Measurements from ENCODE around the gene ACCSL. TPM values are rescaled to one million over a fixed set of nuclear protein-coding genes. Genes with fewer than 3 reads are reported as not detected.

The ACCSL gene
- total RNA-seq, 2 donors from 2014 or later, result not detected

DNA sequence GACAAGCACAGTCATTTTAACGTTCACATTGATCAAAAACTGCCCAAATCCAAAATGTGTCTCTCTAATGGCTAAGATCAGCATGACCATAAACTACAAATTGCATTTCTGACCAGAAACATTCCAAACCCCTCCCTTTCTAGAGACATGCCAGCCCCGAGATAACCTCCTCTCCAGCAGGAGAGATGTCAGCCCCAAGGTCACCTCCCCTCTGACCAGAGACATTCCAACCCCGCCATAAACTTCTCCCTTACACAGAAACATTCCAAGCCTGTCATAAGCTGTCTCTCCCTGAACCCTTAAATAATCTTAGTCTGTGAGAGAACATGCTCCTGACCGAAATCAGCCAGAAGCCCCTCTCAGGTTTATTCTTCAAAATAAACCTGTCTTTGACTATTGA lies 41.1 kb downstream of the ACCSL start:
- no peak overlapping the region for H3K27ac Mint-ChIP-seq
- Histone ChIP-seq H3K27me3 (ENCODE audit: control insufficient read depth, insufficient read depth, low read length, poor library complexity, severe bottlenecking) (no peaks in the 10 kb centered on the region), H3K27ac (ENCODE audit: low read depth, low read length) (no peak overlapping the region), H3K4me3 (ENCODE audit: low read length) (no peak overlapping the region), H3K4me1 (ENCODE audit: control insufficient read depth, insufficient read depth, low read length) (no peaks in the 10 kb centered on the region), H3K9ac (ENCODE audit: extremely low read depth, low read length, poor library complexity, severe bottlenecking) (no peak overlapping the region), H3K36me3 (ENCODE audit: control insufficient read depth, insufficient read depth, low read length) (no peaks in the 10 kb centered on the region), H3K9me3 (ENCODE audit: control insufficient read depth, low read length) (peaks cover 21% of the 10 kb centered on the region)
- no peak for DNase-seq
- H3K4me3 Mint-ChIP-seq, result no peak overlapping the region
- H3K36me3 Mint-ChIP-seq (ENCODE audit: low read depth), result peaks cover 30% of the 10 kb centered on the region
- peaks cover 36% of the 10 kb centered on the region for H3K9me3 Mint-ChIP-seq
- peaks cover 13% of the 10 kb centered on the region for H3K27me3 Mint-ChIP-seq (ENCODE audit: insufficient read depth)
- TF ChIP-seq, protein P1, sequence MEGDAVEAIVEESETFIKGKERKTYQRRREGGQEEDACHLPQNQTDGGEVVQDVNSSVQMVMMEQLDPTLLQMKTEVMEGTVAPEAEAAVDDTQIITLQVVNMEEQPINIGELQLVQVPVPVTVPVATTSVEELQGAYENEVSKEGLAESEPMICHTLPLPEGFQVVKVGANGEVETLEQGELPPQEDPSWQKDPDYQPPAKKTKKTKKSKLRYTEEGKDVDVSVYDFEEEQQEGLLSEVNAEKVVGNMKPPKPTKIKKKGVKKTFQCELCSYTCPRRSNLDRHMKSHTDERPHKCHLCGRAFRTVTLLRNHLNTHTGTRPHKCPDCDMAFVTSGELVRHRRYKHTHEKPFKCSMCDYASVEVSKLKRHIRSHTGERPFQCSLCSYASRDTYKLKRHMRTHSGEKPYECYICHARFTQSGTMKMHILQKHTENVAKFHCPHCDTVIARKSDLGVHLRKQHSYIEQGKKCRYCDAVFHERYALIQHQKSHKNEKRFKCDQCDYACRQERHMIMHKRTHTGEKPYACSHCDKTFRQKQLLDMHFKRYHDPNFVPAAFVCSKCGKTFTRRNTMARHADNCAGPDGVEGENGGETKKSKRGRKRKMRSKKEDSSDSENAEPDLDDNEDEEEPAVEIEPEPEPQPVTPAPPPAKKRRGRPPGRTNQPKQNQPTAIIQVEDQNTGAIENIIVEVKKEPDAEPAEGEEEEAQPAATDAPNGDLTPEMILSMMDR (conservative IDR thresholded peaks at IDR 0.05), result no peak
- H3K4me1 Mint-ChIP-seq, result no peaks in the 10 kb centered on the region
- 79 to 96% methylated on average over 2 to 4 of the region's 4 CpGs for WGBS, 2 experiments (ENCODE audit: insufficient coverage in 1 of 2, insufficient read length in 1 of 2)

- Mint-ChIP-seq H3K9me3 (peaks cover 23% of the 10 kb centered on the region), H3K27me3 (ENCODE audit: insufficient read depth) (peaks cover 5% of the 10 kb centered on the region), H3K4me1 (peaks cover 2% of the 10 kb centered on the region), H3K4me3 (no peak overlapping the region), H3K36me3 (ENCODE audit: low read depth) (peaks cover 22% of the 10 kb centered on the region), H3K27ac (no peak overlapping the region)
- H3K4me3 ChIP-seq (ENCODE audit: low read length), result no peak overlapping the region
- WGBS, 2 experiments (ENCODE audit: insufficient coverage in 1 of 2, insufficient read length in 1 of 2), result 86% methylated on average over 1 of the region's 1 CpG; no CpG with 5 or more reads in 1 of the 2 experiments
- no peaks in the 10 kb centered on the region for H3K27me3 ChIP-seq (ENCODE audit: control insufficient read depth, insufficient read depth, low read length, poor library complexity, severe bottlenecking)
- no peaks in the 10 kb centered on the region for H3K36me3 ChIP-seq (ENCODE audit: control insufficient read depth, insufficient read depth, low read length)
- no peak overlapping the region for H3K9ac ChIP-seq (ENCODE audit: extremely low read depth, low read length, poor library complexity, severe bottlenecking)
- TF ChIP-seq, protein P1 (conservative IDR thresholded peaks at IDR 0.05), result no peak
- H3K9me3 ChIP-seq (ENCODE audit: control insufficient read depth, low read length), result peaks cover 16% of the 10 kb centered on the region
- DNase-seq, result no peak
- no peak overlapping the region for H3K27ac ChIP-seq (ENCODE audit: low read depth, low read length)
- H3K4me1 ChIP-seq (ENCODE audit: control insufficient read depth, insufficient read depth, low read length), result no peaks in the 10 kb centered on the region
Observed at GRCh38 chr11:44090539-44090938, 42.8 kb downstream of the ACCSL start.

GRCh38 chr11:44094260-44094868 lies 46.6 kb downstream of the ACCSL start:
- Histone ChIP-seq H3K9ac (ENCODE audit: extremely low read depth, low read length, poor library complexity, severe bottlenecking) (no peak overlapping the region), H3K9me3 (ENCODE audit: control insufficient read depth, low read length) (peaks cover 6% of the 10 kb centered on the region), H3K4me1 (ENCODE audit: control insufficient read depth, insufficient read depth, low read length) (no peaks in the 10 kb centered on the region), H3K36me3 (ENCODE audit: control insufficient read depth, insufficient read depth, low read length) (no peaks in the 10 kb centered on the region), H3K4me3 (ENCODE audit: low read length) (no peak overlapping the region), H3K27ac (ENCODE audit: low read depth, low read length) (no peak overlapping the region), H3K27me3 (ENCODE audit: control insufficient read depth, insufficient read depth, low read length, poor library complexity, severe bottlenecking) (no peaks in the 10 kb centered on the region)
- Mint-ChIP-seq H3K9me3 (peaks cover 8% of the 10 kb centered on the region), H3K27me3 (ENCODE audit: insufficient read depth) (peaks cover 2% of the 10 kb centered on the region), H3K36me3 (ENCODE audit: low read depth) (peaks cover 8% of the 10 kb centered on the region), H3K4me3 (no peak overlapping the region), H3K27ac (no peak overlapping the region), H3K4me1 (peaks cover 5% of the 10 kb centered on the region)
- WGBS, 2 experiments (ENCODE audit: insufficient coverage in 1 of 2, insufficient read length in 1 of 2), result 51 to 56% methylated on average over 7 to 10 of the region's 11 CpGs
- peak; percentile 93 for DNase-seq
- TF ChIP-seq, protein P1 (conservative IDR thresholded peaks at IDR 0.05), result peak; percentile 89
